Colonic mucosa (tissue), 4 donors: ENCODE measurements around the gene PEPD. TPM values are rescaled to one million over a fixed set of nuclear protein-coding genes. Genes with fewer than 3 reads are reported as not detected.

Experiments used
- DNase-seq: peaks from one replicate; pipeline ENCODE4 v3.0.0-alpha.2; 2020
- H3K27ac ChIP-seq: fragments of 200-600 bp; one replicate; pipeline ENCODE4 v1.8.0; 2021
- H3K27me3 ChIP-seq: fragments of 200-600 bp; one replicate; pipeline ENCODE4 v1.8.0; 2021
- H3K36me3 ChIP-seq: fragments of 200-600 bp; one replicate; pipeline ENCODE4 v1.8.0; 2021
- H3K4me1 ChIP-seq: fragments of 200-600 bp; one replicate; pipeline ENCODE4 v1.8.0; 2021; ENCODE audit warnings: mild to moderate bottlenecking
- H3K4me3 ChIP-seq: fragments of 200-600 bp; one replicate; pipeline ENCODE4 v1.8.0; 2021
- H3K9ac ChIP-seq, 2 donors: one replicate each; pipeline ENCODE4 v1.7.0; 2013; ENCODE audit warnings: control low read depth in 2 of 2, low read depth in 2 of 2, low read length in 2 of 2
- H3K9me3 ChIP-seq: fragments of 200-600 bp; one replicate; pipeline ENCODE4 v1.8.0; 2021
- intact Hi-C: fragments of 100-400 bp; cut with DNase I; formaldehyde crosslinking; loops from one replicate; pipeline ENCODE4 v1.14.1; 2022
- total RNA-seq, 2 donors: library from RNA; stranded (reverse); fragmentation: NEBNext Ultra II Directional in 1 of 2; extraction: Animal tissue kit (Norgen Biotek cat#: 25700) in 1 of 2; gene quantifications; one replicate each; pipeline ENCODE4 v1.2.1, GENCODE V29; 2021
- TF ChIP-seq, protein P1 (sequence below): fragments of 200-600 bp; IDR thresholded peaks from one replicate; pipeline ENCODE4 v1.8.0; 2022; ENCODE audit warnings: antibody characterized with exemption, mild to moderate bottlenecking
- donor health status: healthy.
- donor health status: DM: no; HTN: no; CAD: no.
- donor health status: DM: no; HTN: no; CAD: no.

The PEPD gene
- total RNA-seq, 2 donors from 2014 or later, result 47.9 to 71.4 TPM

DNA sequence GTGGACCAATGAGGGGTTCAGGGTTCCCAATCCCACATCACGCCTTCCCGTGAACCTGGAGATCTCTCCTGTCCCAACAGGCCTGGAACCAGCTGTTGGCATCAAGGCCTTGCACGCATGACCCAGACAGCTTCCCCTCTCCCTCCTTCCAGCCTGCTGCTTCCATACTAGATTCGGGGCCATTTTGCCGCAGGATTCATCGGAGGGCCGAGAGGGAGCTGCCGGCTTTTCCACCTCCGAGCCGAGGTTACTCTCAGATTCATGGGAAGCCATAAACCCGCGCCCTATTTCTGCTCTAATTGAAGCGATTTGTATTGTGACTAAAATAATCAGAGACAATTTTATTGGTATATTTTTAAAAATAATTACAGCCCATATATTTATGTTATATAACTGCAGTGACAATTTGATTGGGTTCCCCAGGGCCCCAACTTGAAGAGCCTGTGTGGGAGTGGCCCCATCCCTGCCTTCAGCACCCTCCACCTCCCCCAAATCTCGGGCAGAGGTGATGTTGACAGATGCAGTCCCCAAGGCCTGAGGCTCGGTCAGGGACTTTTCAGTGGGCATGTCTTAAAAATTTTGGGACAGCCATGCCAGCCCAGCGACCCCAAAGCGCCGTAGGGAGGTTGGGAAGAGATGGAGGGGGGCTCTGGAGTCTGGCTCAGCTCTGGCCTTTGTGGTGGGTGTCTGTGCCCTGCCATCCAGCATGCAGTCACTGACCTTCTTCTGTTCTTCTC, 30.8 kb upstream of the PEPD start:
- intact Hi-C loops, result no loop called here
- DNase-seq, result no peak
- TF ChIP-seq, protein P1, sequence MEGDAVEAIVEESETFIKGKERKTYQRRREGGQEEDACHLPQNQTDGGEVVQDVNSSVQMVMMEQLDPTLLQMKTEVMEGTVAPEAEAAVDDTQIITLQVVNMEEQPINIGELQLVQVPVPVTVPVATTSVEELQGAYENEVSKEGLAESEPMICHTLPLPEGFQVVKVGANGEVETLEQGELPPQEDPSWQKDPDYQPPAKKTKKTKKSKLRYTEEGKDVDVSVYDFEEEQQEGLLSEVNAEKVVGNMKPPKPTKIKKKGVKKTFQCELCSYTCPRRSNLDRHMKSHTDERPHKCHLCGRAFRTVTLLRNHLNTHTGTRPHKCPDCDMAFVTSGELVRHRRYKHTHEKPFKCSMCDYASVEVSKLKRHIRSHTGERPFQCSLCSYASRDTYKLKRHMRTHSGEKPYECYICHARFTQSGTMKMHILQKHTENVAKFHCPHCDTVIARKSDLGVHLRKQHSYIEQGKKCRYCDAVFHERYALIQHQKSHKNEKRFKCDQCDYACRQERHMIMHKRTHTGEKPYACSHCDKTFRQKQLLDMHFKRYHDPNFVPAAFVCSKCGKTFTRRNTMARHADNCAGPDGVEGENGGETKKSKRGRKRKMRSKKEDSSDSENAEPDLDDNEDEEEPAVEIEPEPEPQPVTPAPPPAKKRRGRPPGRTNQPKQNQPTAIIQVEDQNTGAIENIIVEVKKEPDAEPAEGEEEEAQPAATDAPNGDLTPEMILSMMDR, result no peak
- Histone ChIP-seq H3K9me3 (no peaks in the 10 kb centered on the region), H3K4me3 (no peak overlapping the region), H3K36me3 (no peaks in the 10 kb centered on the region), H3K4me1 (no peaks in the 10 kb centered on the region), H3K27me3 (no peaks in the 10 kb centered on the region), H3K9ac (no peak overlapping the region), H3K27ac (no peak overlapping the region)

- no peak for DNase-seq
- TF ChIP-seq, protein P1, result no peak
Measured at GRCh38 chr19:33551676-33552075, 30.1 kb upstream of the PEPD start.

GRCh38 chr19:33550768-33551167, 29.2 kb upstream of the PEPD start:
- intact Hi-C loops, result no loop called here
- H3K4me1 ChIP-seq, result no peaks in the 10 kb centered on the region
- TF ChIP-seq, protein P1, result no peak
- no peak for DNase-seq
- H3K9me3 ChIP-seq, result no peaks in the 10 kb centered on the region
- H3K9ac ChIP-seq, result no peak overlapping the region
- no peaks in the 10 kb centered on the region for H3K36me3 ChIP-seq
- no peak overlapping the region for H3K4me3 ChIP-seq
- no peaks in the 10 kb centered on the region for H3K27me3 ChIP-seq
- no peak overlapping the region for H3K27ac ChIP-seq

More at GRCh38 chr19:33551676-33552075, 30.1 kb upstream of the PEPD start:
- H3K9me3 ChIP-seq, result no peaks in the 10 kb centered on the region
- intact Hi-C loops, result no loop called here
- H3K36me3 ChIP-seq, result no peaks in the 10 kb centered on the region
- H3K27ac ChIP-seq, result no peak overlapping the region
- no peaks in the 10 kb centered on the region for H3K4me1 ChIP-seq
- no peaks in the 10 kb centered on the region for H3K27me3 ChIP-seq
- no peak overlapping the region for H3K4me3 ChIP-seq
- H3K9ac ChIP-seq, result no peak overlapping the region

DNA sequence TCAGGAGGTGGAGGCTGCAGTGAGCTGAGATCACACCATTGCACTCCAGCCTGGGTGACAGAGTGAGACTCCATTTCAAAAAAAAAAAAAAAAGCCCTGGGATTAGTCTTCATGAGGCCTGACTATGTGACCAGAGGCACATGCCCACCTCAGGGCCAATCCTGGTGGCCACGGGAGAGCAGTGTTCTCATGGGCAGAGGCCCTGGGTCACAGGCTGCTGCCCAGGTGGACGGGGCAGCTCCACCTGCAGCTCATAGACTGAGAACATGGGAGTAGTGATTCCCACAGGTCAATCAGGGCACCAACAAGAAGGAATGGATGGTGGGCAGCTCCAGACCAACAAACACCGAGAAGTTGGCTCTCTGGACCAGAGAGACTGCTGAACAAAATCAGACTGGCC, 26.1 kb upstream of the PEPD start:
- Histone ChIP-seq H3K36me3 (no peaks in the 10 kb centered on the region), H3K27ac (no peak overlapping the region), H3K9me3 (no peaks in the 10 kb centered on the region), H3K4me3 (no peak overlapping the region), H3K27me3 (no peaks in the 10 kb centered on the region), H3K4me1 (no peaks in the 10 kb centered on the region), H3K9ac (no peak overlapping the region)
- intact Hi-C loops, result no loop called here
- TF ChIP-seq, protein P1, result no peak
- DNase-seq, result no peak

- Histone ChIP-seq H3K27me3 (no peaks in the 10 kb centered on the region), H3K9me3 (no peaks in the 10 kb centered on the region), H3K36me3 (no peaks in the 10 kb centered on the region), H3K4me3 (no peak overlapping the region), H3K9ac (no peak overlapping the region), H3K4me1 (no peaks in the 10 kb centered on the region), H3K27ac (no peak overlapping the region)
- TF ChIP-seq, protein P1, result no peak
- intact Hi-C loops, result no loop called here
- DNase-seq, result no peak
Measured at GRCh38 chr19:33546656-33547055, 25.1 kb upstream of the PEPD start.
